Measurements from ENCODE around the gene LRRC32.

Gene LRRC32

GRCh38 chr11:76677458-76677765 lies 6.9 kb upstream of the LRRC32 start:
- Histone ChIP-seq H3K27me3 (peaks cover 94% of the 10 kb centered on the region), H3K4me3 (ENCODE audit: low read depth in 1 of 2, low read length in 1 of 2) (no peak overlapping the region), H3K27ac (no peak overlapping the region), H3K4me1 (ENCODE audit: control insufficient read depth in 1 of 2, insufficient read depth in 1 of 2, low read depth in 1 of 2, low read length in 1 of 2) (peaks cover 0 to 5% of the 10 kb centered on the region in 2 experiments), H3K9me3 (no peaks in the 10 kb centered on the region), H3K36me3 (no peaks in the 10 kb centered on the region)
- TF ChIP-seq, protein P1, sequence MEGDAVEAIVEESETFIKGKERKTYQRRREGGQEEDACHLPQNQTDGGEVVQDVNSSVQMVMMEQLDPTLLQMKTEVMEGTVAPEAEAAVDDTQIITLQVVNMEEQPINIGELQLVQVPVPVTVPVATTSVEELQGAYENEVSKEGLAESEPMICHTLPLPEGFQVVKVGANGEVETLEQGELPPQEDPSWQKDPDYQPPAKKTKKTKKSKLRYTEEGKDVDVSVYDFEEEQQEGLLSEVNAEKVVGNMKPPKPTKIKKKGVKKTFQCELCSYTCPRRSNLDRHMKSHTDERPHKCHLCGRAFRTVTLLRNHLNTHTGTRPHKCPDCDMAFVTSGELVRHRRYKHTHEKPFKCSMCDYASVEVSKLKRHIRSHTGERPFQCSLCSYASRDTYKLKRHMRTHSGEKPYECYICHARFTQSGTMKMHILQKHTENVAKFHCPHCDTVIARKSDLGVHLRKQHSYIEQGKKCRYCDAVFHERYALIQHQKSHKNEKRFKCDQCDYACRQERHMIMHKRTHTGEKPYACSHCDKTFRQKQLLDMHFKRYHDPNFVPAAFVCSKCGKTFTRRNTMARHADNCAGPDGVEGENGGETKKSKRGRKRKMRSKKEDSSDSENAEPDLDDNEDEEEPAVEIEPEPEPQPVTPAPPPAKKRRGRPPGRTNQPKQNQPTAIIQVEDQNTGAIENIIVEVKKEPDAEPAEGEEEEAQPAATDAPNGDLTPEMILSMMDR (IDR thresholded peaks at IDR 0.05), result no peak

GRCh38 chr11:76676636-76677457 lies 6.3 kb upstream of the LRRC32 start:
- peaks cover 94% of the 10 kb centered on the region for H3K27me3 ChIP-seq
- no peak overlapping the region for H3K4me3 ChIP-seq (ENCODE audit: low read depth in 1 of 2, low read length in 1 of 2)
- H3K4me1 ChIP-seq (ENCODE audit: control insufficient read depth in 1 of 2, insufficient read depth in 1 of 2, low read depth in 1 of 2, low read length in 1 of 2), result peaks cover 0 to 5% of the 10 kb centered on the region in 2 experiments
- H3K36me3 ChIP-seq, result no peaks in the 10 kb centered on the region
- TF ChIP-seq, protein P1 (IDR thresholded peaks at IDR 0.05), result no peak
- H3K9me3 ChIP-seq, result no peaks in the 10 kb centered on the region
- H3K27ac ChIP-seq, result no peak overlapping the region

- H3K9me3 ChIP-seq, result no peaks in the 10 kb centered on the region
- H3K27me3 ChIP-seq, result peaks cover 94% of the 10 kb centered on the region
Measured at GRCh38 chr11:76674517-76675400, 4.2 kb upstream of the LRRC32 start.

GRCh38 chr11:76673176-76674142 lies 2.9 kb upstream of the LRRC32 start:
- no peak overlapping the region for H3K27ac ChIP-seq
- H3K27me3 ChIP-seq, result peaks cover 94% of the 10 kb centered on the region

More at GRCh38 chr11:76674517-76675400, 4.2 kb upstream of the LRRC32 start:
- TF ChIP-seq, protein P1 (IDR thresholded peaks at IDR 0.05), result no peak
- peaks cover 7 to 16% of the 10 kb centered on the region in 2 experiments for H3K4me1 ChIP-seq (ENCODE audit: control insufficient read depth in 1 of 2, insufficient read depth in 1 of 2, low read depth in 1 of 2, low read length in 1 of 2)
- H3K4me3 ChIP-seq (ENCODE audit: low read depth in 1 of 2, low read length in 1 of 2), result no peak overlapping the region
- H3K36me3 ChIP-seq, result no peaks in the 10 kb centered on the region
- no peak overlapping the region for H3K27ac ChIP-seq

More at GRCh38 chr11:76673176-76674142, 2.9 kb upstream of the LRRC32 start:
- Histone ChIP-seq H3K36me3 (no peaks in the 10 kb centered on the region), H3K9me3 (no peaks in the 10 kb centered on the region), H3K4me1 (ENCODE audit: control insufficient read depth in 1 of 2, insufficient read depth in 1 of 2, low read depth in 1 of 2, low read length in 1 of 2) (peaks cover 7 to 16% of the 10 kb centered on the region in 2 experiments), H3K4me3 (ENCODE audit: low read depth in 1 of 2, low read length in 1 of 2) (no peak overlapping the region)
- TF ChIP-seq, protein P1 (IDR thresholded peaks at IDR 0.05), result no peak

Data from neutrophil (primary cell).